HepG2 (cell line): ENCODE results near the gene AGAP3. TPM values are rescaled to one million over a fixed set of nuclear protein-coding genes. Genes with fewer than 3 reads are reported as not detected.

Source experiments
- AGO2 ChIP-seq: fragments of 200-400 bp; formaldehyde crosslinking; optimal IDR thresholded peaks from 2 replicates; pipeline ENCODE3; 2017; ENCODE audit warnings: mild to moderate bottlenecking, low read depth, low read length, moderate library complexity
- ATF1 ChIP-seq: IDR thresholded peaks from 2 replicates; pipeline ENCODE4 v1.6.1; 2016; ENCODE audit warnings: mild to moderate bottlenecking, control low read depth
- CTCF ChIP-seq: sonication (generic); formaldehyde crosslinking; IDR thresholded peaks from 2 replicates; pipeline ENCODE4 v1.5.0; 2020; ENCODE audit warnings: mild to moderate bottlenecking, missing genetic modification reagents, moderate library complexity
- ELF1 ChIP-seq: sonication (generic); formaldehyde crosslinking; IDR thresholded peaks from 2 replicates; pipeline ENCODE4 v1.4.0; 2020; ENCODE audit warnings: missing genetic modification reagents
- ETS1 ChIP-seq: sonication (generic); formaldehyde crosslinking; IDR thresholded peaks from 2 replicates; pipeline ENCODE4 v1.4.0; 2020; ENCODE audit warnings: missing genetic modification reagents
- FOSL2 ChIP-seq: sonication (generic); formaldehyde crosslinking; IDR thresholded peaks from 2 replicates; pipeline ENCODE4 v1.4.0; 2020; ENCODE audit warnings: missing genetic modification reagents
- RAD21 ChIP-seq: fragments of 450-650 bp; formaldehyde crosslinking; IDR thresholded peaks from 2 replicates; pipeline ENCODE4 v1.5.0; 2020; ENCODE audit warnings: mild to moderate bottlenecking
- SNRNP70 ChIP-seq: fragments of 200-400 bp; formaldehyde crosslinking; IDR thresholded peaks from 2 replicates; pipeline ENCODE4 v1.6.1; 2017; ENCODE audit warnings: mild to moderate bottlenecking, low read depth, low read length, moderate library complexity
- STAT5B ChIP-seq: sonication (generic); formaldehyde crosslinking; IDR thresholded peaks from 2 replicates; pipeline ENCODE4 v1.4.0; 2020; ENCODE audit warnings: missing genetic modification reagents
- WIZ ChIP-seq: sonication (generic); formaldehyde crosslinking; IDR thresholded peaks from 2 replicates; pipeline ENCODE4 v1.5.1; 2020; ENCODE audit warnings: mild to moderate bottlenecking, missing genetic modification reagents
- XBP1 ChIP-seq: sonication (generic); formaldehyde crosslinking; IDR thresholded peaks from 2 replicates; pipeline ENCODE4 v1.5.0; 2020; ENCODE audit warnings: missing genetic modification reagents
- ZBED4 ChIP-seq: sonication (generic); formaldehyde crosslinking; IDR thresholded peaks from 2 replicates; pipeline ENCODE4 v1.4.0; 2020; ENCODE audit warnings: missing genetic modification reagents, borderline replicate concordance
- ZFY ChIP-seq: sonication (generic); formaldehyde crosslinking; IDR thresholded peaks from 2 replicates; pipeline ENCODE4 v1.4.0; 2020; ENCODE audit warnings: missing genetic modification reagents
- ZNF253 ChIP-seq: sonication (generic); formaldehyde crosslinking; IDR thresholded peaks from 2 replicates; pipeline ENCODE4 v1.8.0; 2022; ENCODE audit warnings: mild to moderate bottlenecking, missing genetic modification reagents, borderline replicate concordance
- ZNF432 ChIP-seq: sonication (generic); formaldehyde crosslinking; IDR thresholded peaks from 2 replicates; pipeline ENCODE4 v1.5.0; 2020; ENCODE audit warnings: missing genetic modification reagents, mild to moderate bottlenecking, borderline replicate concordance
- ZNF564 ChIP-seq: sonication (generic); formaldehyde crosslinking; IDR thresholded peaks from 2 replicates; pipeline ENCODE4 v1.8.1; 2023; ENCODE audit warnings: mild to moderate bottlenecking, missing genetic modification reagents
- ZNF567 ChIP-seq: sonication (generic); formaldehyde crosslinking; IDR thresholded peaks from 2 replicates; pipeline ENCODE4 v1.8.1; 2023; ENCODE audit warnings: mild to moderate bottlenecking, missing genetic modification reagents, borderline replicate concordance
- ZNF766 ChIP-seq: sonication (generic); formaldehyde crosslinking; IDR thresholded peaks from 2 replicates; pipeline ENCODE4 v1.5.0; 2020; ENCODE audit warnings: missing genetic modification reagents, borderline replicate concordance
- ZNF780A ChIP-seq: sonication (generic); formaldehyde crosslinking; IDR thresholded peaks from 2 replicates; pipeline ENCODE4 v1.8.0; 2022; ENCODE audit warnings: mild to moderate bottlenecking, missing genetic modification reagents, moderate library complexity
- ZNF784 ChIP-seq: sonication (generic); formaldehyde crosslinking; IDR thresholded peaks from 2 replicates; pipeline ENCODE4 v1.5.1; 2020; ENCODE audit warnings: missing genetic modification reagents, mild to moderate bottlenecking, borderline replicate concordance
- polyA plus RNA-seq, 8 experiments: library from polyadenylated mRNA; depleted of rRNA in 3 of 8; stranded (reverse) in 7 of 8; unstranded in 1 of 8; fragments of >200 nt; fragmentation: Illumina TruSeq in 4 of 8; extraction: Trizol in 4 of 8; gene quantifications; 2 replicates each; pipeline versions ENCODE4 v1.2.1 to v1.2.3, GENCODE V29; 2011 to 2016; ENCODE audit warnings: low read depth in 4 of 8, missing spikeins in 1 of 8, mixed read lengths in 1 of 8; ENCODE audit not compliant: insufficient read depth in 1 of 8
- total RNA-seq, 5 experiments: library from RNA; depleted of rRNA; stranded (reverse); fragments of >200 nt; fragmentation: Illumina TruSeq; extraction: Trizol; gene quantifications; 2 replicates each; pipeline ENCODE4 v1.2.3, GENCODE V29; 2016; ENCODE audit warnings: low read depth in 1 of 5
- TF ChIP-seq, protein P1 (sequence below): sonication (generic); formaldehyde crosslinking; IDR thresholded peaks from 2 replicates; pipeline ENCODE4 v1.5.1; 2020; ENCODE audit warnings: missing genetic modification reagents, mild to moderate bottlenecking, borderline replicate concordance

AGAP3 gene
- total and polyA plus RNA-seq, 2 of the 13 experiments (the other 11 are each of a cell fraction or from before 2014, with no cell fraction given), result 31.3 to 61.4 TPM

DNA sequence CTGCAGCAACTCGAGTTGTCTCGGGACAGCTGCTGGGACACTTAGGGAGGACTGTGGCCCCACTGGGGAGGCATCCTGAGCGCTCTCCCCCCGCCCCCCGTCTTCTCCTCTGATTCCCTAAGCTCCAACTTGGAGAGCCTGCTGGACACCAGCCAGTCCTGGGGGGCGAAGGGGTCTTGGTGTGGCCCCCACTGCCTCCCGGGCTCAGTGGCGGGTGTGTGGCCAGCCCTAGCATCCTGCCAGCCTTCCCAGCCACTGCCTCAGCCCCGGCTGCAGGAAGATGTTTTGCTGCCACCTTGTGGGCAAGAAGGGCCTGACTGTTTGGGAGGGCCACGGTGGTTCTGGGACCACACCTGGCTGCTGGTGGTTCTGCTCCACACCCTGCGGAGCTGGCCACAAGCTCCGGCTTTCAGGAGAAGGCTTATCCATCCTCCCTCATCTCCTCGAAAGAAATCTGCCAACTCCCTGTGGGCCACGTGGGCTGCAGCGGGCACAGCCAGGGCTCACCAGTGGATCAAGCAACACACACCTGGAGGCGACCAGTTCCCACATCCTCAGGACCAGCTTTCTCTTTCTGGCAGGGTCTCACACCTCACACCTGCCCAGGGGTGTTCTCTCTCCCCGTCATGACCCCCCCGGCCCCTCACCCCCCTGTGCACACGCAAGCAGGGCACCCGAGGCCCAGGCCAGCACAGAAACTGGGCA, 24.8 kb downstream of the AGAP3 start (continued):
- 0 out of 2 replicates have a peak, but pooled peaks have one; percentile 33 for TF ChIP-seq ZNF567
- TF ChIP-seq ZNF432 (CRISPR knock-in tag), result no peak
- TF ChIP-seq, protein P1, sequence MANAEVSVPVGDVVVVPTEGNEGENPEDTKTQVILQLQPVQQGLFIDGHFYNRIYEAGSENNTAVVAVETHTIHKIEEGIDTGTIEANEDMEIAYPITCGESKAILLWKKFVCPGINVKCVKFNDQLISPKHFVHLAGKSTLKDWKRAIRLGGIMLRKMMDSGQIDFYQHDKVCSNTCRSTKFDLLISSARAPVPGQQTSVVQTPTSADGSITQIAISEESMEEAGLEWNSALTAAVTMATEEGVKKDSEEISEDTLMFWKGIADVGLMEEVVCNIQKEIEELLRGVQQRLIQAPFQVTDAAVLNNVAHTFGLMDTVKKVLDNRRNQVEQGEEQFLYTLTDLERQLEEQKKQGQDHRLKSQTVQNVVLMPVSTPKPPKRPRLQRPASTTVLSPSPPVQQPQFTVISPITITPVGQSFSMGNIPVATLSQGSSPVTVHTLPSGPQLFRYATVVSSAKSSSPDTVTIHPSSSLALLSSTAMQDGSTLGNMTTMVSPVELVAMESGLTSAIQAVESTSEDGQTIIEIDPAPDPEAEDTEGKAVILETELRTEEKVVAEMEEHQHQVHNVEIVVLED (CRISPR knock-in tag), result no peak
- TF ChIP-seq ELF1 (CRISPR knock-in tag), result 0 out of 2 replicates have a peak, but pooled peaks have one; percentile 18
- no peak for TF ChIP-seq ZNF564
- no peak for TF ChIP-seq ZNF784
- TF ChIP-seq FOSL2 (CRISPR knock-in tag), result peak; percentile 37; the same call in 1 of the 2 replicates
- peak; percentile 97 for TF ChIP-seq CTCF (CRISPR knock-in tag)
- 0 out of 2 replicates have a peak, but pooled peaks have one; percentile 24 for TF ChIP-seq ZFY (CRISPR knock-in tag)
- TF ChIP-seq WIZ (CRISPR knock-in tag), result no peak
- no peak for TF ChIP-seq SNRNP70
- TF ChIP-seq RAD21 (CRISPR knock-in tag), result peak; percentile 90
- no peak for TF ChIP-seq XBP1 (CRISPR knock-in tag)
- no peak for TF ChIP-seq ZBED4 (CRISPR knock-in tag)
- peak; percentile 20 for TF ChIP-seq AGO2
- TF ChIP-seq ZNF766 (CRISPR knock-in tag), result no peak
- no peak for TF ChIP-seq ATF1 (CRISPR knock-in tag)
- no peak for TF ChIP-seq ETS1 (CRISPR knock-in tag)
- TF ChIP-seq ZNF780A (CRISPR knock-in tag), result no peak
- TF ChIP-seq STAT5B (CRISPR knock-in tag), result no peak
- no peak for TF ChIP-seq ZNF253 (CRISPR knock-in tag)
